DMS153 treated with DMSO at 0.1 percent for 48 hours (cell line): ENCODE results near the gene USP6NL.
A peak's percentile ranks its signal among the peaks of the same experiment; 100 is the strongest.

Experiments
- DNase-seq: peaks from one replicate; lab custom pipeline; 2025; ENCODE audit not compliant: unreplicated experiment; lab: John Stamatoyannopoulos, UW

USP6NL gene

DNA sequence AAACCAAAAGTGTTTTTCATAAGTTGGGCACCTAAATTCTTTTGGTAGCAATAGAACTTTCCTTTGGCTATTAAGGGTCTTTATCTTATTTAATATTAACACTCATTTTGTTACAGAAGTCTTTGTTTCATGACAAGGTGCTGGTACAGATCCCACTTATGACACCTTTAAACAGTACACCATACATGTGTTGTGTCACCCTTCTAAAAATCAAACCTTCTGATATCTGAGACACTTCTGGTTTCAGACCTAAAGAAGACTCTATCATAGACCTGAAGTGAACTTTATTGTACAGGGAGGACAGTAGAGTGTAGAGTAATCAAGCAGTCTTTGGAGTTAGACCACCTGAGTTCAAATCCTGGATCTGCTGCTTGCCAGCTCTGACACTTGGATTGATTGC lies 5.8 kb upstream of the USP6NL start:
- no peak for DNase-seq

DNA sequence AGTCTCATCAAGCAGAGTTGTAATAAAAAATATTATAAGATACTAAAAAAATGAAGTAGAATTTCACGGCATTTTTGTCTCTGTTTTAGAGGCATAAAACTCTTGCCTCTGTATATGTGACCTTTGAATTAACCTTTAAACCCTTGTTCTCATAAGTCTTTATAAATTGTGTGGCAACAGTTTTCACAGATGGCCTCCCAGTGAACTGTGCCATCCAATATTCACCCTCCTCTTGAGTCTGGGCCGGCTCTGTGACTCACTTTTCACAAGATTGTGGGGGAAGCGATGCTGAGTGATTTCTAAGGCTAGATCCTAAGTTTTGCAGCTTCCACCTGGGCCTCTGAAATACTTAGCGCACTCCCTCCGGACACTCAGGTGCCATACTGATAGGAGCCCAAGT lies 4.6 kb upstream of the USP6NL start:
- DNase-seq = no peak

DNA sequence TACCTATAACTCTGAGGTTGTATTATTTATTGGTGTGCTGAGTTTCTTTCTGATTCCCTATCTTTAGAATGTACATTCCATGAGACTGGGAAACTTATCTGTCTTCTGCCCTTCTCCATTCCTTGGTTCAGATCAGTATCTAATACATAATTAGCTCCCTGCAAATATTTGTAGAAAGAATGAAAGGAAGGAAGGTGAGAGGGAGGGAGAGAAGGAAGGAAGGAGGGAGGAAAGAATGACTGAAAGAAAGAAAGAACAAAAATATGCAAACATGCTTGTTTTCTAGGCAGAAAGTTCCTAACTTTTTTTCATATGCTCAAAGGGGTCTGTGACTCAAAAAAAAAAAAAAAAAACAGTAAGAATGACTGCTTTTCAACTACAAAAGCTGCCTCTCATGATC lies 3.9 kb upstream of the USP6NL start:
- DNase-seq = no peak

DNA sequence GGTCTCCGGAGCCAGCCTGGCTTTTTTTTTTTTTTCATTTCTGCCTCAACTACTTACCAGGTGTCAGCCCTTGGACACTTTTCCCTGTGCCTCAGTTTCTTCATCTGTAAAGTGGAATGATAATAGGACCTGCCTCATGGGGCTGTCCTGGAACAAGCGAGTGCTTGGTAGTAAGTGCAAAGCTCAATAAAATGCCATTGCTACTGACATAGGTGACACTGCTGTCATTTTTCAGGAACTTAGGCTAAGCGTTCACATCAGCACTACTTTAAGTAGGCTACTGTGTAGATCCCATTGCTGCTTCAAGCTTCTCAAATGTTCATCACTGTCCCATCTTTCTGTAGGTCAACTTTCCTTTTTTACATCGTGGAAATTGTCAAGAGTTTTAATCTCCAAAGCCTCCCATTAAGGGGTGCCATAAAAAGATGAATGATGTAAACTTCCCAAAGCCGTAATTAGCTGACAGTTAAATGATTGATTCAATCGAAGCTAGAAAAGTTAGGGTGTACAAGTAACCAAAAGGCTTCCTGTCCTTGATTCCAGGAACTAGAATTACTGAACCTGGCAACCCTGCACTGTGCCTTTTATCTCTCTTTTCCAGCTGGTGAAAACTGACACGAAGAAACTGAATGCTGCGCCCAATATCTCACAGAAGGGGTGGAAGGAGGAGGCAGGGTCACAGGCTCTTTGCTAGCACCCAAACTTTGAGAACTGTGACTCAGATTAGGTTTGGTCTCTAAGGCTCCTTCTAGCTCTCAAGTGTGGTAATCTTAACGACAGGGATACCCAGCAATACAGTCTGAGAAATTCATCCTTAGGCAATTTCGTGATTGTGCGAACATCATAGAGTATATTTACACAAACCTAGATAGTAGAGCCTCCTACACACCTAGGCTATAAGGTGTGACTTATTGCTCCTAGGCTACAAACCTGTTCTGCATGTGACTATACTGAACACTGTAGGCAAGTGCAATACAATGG lies 861 bp upstream of the USP6NL start:
- no peak for DNase-seq

DNA sequence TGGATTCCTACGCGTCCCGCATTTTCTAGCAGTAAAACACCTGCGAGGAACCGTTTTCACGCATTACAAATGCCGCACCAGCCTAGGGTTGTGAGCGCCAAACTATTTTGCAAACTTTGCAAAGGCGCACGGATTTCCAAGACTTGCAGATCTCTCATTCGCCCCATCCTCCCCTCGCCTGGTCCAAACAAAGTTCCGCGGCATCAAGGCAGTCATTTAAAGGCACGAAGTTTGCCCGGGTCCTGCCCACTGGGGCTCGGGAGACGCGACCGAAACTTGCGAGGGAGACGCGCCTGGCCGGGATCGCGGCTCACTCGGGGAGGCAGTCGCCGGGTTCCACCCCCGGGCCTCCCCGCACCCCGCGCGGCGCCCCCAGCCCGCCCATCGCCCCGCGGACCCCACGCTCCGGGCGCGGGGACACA lies 613 bp downstream of the USP6NL start:
- DNase-seq = no peak

DNA sequence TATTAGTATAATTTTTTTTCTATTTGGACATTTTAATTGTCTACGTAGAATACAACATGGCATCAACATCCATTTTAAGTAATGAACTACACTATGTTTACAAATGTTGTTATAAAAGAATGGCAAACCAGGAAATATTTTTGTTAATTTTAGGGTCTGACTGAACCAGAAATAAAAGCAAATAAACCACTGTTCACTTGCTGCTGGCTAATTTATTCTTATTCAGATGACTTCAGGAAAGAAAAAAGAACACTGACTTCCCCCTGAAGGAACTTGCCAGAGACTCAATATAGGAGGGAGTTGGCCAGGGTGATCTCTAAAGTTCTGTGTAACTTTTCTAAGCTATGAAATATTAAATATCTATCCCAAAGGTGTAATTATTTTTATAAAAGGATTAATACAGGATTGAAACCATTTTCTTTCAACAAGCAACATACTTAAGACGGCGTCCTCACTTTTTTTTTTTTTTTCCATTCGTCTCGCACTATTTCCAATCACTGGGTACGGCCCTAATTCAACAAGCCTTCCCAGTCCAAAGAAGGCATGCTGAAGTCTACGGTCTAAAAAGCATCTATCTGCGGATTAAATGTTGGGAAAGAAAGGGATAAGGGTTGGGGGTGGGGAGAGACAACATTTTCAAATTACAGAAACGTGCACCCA lies 1.2 kb downstream of the USP6NL start:
- no peak for DNase-seq

DNA sequence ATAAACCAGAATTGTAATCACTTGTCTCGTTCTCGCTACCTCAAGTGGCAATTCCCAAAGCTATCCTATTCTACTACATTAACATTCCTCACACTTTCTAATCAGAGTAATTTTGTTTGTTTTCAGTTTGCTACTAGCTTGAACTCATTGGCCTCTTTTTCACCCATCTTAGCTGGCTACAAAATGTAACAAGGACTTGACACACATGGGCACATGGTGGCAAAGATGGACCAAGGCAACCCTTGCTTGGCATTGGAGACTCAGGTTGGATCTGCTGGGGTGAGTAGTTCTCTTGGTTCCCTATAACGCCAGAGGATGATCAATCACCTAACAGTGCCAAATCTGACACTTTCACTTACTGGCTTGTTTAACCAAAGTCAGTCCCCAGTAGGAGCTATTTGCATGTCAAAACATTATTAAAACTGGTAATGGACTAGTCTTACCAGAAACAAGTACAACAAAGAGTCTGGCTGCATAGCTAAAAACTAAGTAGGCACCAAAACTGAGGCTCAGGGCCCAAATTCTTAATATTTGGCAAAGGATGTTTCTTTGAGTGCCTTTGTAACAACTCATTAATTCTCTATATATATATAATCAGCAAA lies 1.9 kb downstream of the USP6NL start:
- no peak for DNase-seq

DNA sequence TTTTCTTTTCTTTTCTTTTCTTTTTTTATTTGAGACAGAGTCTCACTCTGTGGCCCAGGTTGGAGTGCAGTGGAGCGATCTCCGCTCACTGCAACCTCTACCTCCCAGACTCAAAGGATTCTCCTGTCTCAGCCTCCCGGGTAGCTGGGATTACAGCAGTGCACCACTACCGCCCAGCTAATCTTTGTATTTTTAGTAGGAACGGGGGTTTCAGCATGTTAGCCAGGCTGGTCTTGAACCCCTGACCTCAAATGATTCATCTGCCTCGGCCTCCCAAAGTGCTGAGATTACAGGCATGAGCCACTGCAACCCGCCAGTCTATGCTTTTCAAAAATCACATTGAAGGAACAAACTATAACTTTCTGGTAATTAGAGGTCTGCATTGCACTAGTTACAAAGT lies 2.4 kb downstream of the USP6NL start:
- DNase-seq = no peak

DNA sequence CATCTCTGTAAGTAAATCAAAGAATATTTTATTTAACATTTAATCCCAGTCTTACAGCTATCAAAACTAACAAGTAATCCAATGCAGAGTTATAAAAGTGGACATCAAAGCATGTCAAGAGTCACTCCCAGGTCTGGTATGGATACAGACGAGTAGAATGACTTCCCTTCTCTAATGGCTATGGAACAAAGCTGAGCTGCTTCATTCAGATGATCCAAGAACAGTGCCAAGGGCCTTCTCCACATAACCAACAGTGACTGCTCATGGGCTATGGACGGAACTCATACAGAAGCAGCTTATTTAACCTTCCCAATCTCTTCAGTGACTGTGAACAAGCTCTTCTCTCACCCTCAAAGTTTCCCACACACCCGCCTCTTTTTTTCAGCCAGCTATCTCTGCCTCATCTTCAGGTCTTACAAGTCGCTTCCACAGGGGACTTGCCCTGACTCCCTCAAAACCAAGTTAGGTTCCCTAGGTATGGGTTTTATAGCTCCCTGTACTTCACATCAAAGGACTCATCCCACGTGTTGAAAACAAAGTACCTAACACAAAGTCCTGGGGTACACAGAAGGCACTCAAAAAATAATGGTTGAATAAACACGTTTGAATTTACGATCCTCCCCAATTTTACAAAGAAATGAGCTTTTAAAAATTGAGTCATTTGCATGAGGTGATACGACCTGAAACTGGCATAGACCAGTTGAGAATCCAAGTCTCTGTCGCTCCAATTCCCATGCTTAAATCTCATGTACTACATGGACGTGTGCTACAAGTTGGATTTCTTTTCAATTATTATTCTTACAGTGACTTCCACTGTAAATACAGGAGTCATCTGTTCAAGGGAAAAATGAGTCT lies 3.1 kb downstream of the USP6NL start:
- no peak for DNase-seq

DNA sequence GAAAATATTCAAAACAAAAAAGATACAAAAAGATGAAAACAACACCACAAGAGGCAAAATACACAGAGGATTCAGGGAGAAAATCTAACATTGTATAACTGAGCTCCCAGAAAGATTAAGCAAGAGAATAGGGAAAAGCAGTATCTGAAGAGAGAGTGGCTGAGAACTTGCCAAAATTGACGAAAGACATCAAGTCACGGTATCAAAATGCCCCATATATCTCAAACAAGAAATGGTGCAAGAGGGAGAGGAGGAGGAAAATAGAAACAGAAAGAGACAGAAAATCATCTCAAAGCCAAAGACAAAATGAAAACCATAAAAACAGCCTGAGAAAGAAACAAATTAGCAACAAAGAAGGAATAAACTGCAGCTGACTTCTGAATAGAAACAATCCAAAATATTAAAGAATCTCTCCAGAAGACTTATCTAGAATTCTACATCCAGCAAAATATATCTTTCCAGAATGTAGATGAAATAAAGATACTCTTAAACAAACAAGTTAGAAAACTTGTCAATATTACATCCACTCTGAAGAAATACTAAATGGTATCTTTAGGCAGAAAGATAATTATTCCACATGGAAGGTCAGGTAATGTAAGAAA lies 5.5 kb downstream of the USP6NL start:
- no peak for DNase-seq

DNA sequence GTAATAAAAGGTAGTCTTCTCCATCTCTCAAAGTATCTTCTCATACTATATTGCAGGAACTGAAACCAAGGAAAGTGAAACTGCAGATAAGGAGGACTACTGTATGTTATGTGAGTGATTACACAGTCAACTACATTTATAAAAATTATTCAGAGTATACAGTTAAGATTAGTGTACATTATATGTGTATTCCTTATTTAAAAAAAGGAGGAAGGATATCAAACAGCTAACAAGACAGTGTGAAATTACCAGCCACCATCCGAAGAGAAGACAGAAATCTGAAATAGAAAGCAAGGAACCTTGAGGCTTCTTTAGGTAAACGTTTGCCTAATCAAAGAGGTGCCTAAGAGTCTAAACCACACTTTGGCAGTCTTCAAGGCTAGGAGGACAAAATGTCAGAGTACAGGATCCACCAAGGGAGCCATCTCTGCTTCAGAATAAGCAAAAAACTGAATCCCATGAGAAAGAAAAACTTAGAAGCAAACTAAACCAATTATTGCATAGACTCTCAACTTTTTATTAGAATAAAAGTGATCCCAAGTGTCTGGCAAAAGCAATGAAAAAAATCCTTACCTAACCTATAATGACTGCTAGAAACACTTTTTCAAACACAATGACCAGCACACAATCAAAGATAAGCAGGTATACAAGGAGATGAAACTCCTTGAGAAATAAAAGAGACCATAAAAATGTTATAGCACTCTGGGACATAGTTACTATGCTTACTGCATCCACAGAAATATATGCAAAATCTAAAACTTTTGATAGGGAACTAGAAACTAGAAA lies 6.4 kb downstream of the USP6NL start:
- DNase-seq = no peak

DNA sequence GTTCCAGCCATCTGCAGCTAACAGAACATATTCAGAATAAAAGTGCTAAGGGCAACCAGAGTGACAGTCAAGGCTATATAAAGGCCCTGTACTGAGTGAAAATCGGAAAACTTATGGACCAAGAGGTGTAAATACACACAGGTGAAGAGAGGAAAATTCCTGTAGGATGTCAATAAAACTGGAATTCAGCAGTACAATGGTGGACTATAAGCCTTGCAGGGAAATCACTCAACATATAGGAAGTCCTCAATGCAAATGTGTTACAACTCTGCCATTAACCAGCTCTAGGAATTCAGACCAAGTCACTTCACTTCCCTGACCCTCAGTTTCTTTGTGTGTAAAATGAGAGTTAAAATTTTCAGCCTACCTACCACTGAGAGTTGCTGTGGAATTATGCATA lies 7.7 kb downstream of the USP6NL start:
- DNase-seq = no peak

DNA sequence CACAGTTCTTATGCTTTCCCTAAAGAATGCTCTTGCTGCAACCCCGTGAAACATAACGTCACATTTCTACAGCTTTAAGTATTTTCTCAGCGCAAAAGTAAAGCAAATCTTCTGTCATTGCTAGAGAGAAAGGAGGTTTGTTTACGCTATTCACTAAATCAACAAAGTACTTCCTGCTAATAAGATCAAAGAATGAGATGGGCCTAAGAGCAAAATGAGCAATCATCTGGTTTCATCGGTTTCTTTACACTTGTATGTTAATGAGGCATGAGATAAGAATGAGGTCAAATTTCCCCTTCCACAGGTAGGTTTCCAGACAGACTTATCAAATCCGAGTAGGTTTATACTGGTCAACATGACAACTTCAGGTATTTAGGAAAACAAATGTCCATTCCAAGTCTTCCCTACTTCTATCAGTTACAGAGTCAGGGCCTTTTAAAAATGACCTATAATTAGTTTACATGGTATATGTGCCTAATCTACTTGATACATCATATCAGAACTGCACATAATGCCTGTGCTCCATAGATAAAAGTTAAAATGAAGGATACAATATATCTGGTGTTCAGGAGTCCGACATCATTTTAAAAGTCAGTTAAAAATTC lies 8.4 kb downstream of the USP6NL start:
- DNase-seq = peak; percentile 7

DNA sequence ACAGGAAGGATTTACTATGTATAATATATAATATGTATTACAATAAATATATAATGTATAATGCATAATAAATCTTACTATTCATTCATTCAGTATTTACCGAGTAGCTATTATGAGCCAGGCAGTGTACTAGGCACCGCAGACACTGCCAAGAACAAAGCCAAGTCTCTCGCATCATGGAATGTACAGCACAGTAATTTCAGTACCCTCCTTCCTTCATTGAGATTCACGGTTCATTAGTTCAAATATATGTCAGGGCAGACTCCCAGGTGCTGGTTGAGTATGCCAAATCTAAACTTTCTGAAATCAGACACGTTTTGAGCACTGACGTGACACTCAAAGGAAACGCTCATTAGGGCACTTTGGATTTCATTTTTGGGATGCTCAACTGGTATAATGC lies 9.1 kb downstream of the USP6NL start:
- DNase-seq = no peak

DNA sequence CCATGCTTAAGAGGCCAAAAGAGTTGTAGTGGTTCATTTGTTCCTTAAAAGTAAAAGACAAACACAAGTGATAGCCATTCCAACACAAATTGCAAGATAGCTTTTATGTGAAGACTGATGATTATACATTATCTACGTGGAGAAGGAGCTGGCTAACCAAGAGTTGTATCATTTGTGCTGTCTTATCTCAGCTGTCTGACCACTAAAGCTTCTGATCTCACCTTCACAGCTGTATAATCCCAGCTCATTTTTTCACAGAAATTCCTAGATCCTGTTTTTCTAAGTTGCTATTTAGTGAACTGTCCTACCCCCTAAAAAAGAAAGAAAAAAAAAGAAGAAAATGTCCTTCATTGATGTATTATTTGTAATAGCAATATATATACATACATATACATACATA lies 9.8 kb downstream of the USP6NL start:
- DNase-seq = no peak

DNA sequence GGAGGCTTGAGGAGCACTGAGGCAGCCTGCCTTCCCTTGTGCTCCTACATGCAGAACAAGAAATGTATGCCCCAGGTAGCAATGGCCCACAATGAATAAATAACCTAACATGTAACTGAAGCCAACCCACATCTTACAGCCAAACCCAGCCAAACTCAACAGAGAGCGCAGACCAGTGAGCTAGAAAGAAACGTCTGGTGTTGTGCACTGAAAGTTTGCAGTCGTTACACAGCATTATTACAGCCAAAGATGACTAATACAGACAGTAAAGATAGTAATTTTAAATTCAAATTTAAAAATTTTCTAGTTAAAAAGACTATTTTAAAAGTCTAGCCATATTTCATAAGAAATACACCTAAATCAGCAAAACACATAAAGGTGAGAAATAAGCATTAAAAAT lies 11.2 kb downstream of the USP6NL start:
- DNase-seq = no peak

DNA sequence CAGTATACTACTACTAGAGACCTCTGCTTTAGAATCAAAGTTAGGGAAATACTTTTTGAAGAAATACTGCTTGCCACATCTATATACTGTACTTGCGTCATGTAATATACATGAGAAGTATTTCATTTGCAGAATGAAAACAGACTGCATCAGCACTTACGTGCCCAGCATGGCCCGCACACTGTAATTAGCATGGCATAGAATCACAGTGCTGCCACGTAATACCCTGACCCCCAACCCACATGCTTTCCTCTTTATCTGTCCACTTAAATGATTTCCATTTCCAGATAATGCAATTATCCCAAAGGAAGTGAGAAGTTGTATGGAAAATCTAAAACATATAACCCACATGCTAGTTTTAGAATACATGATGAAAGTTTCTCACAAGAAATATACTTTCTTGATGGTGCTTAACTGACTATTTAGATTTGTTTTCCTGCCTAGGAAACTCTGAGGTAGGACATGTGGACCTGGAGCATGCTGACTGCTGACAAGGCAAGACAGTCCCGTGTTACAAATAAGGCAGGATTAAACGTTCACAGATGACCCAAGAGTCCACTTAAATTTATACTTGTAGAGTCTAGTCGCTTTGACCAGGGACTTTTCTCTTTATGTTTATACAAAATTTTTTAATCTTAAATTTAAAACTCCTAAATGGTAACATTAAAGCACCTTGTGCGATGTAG lies 12.6 kb downstream of the USP6NL start:
- no peak for DNase-seq

DNA sequence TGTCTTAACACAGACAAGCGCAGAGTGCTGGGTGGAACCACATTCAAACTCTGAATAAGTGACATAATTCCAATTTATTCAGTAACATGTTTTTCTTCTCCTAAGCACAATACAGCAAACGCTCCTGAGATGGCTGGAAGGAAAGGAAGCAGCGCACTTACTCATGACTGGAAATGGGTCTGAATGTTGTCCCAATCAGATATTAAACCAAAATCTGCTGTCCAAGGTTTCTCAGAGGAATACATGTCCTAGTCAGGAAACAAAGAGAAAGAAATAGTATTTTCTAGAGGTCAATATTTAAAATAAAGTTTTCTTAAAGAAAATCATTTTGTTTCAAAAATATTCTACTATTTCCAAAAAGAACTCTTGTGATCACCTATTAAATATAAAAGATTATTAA lies 14.0 kb downstream of the USP6NL start:
- no peak for DNase-seq

DNA sequence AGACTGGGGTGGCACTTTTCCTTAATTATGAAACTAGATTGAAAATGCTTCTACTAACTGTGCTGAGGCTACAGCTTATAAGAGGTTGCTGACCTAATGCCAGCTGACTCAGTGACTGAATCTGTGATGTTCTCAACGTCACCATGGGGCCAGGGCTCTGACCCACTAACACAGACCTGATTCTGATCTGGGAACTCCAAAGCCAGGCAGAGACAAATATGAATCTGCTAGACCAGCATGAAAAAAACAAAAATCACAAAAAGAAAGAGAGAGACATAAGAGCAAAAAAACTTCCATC lies 16.1 kb downstream of the USP6NL start:
- no peak for DNase-seq
